Motor neuron (in vitro differentiated cells): ENCODE measurements around the gene SIPA1L3. TPM values are rescaled to one million over a fixed set of nuclear protein-coding genes. Genes with fewer than 3 reads are reported as not detected.
"Not testable (repeated sequence)": the region's sequence is repeated elsewhere in the genome, so short reads cannot be mapped to it uniquely, and the experiment has no call there.

ENCODE experiments used
- ATAC-seq, 8 experiments: fragments of 200-7000 bp; cut with Tn5 transposase; replicated peaks in 6 of 8; 2 replicates each; pipeline ENCODE4 v1.8.0; 2021; ENCODE audit warnings: mild to moderate bottlenecking in 8 of 8, moderate library complexity in 8 of 8
- H3K27ac ChIP-seq, 2 donors: fragments of 250-450 bp; sonication (Bioruptor Pico); 2 replicates each; pipeline ENCODE4 v1.9.0; 2021; ENCODE audit warnings: antibody characterized with exemption in 2 of 2, mild to moderate bottlenecking in 2 of 2, moderate library complexity in 1 of 2
- H3K4me1 ChIP-seq, 2 donors: fragments of 250-450 bp; sonication (Bioruptor Pico); replicated peaks in 1 of 2; 2 replicates each; pipeline ENCODE4 v1.6.1; 2021; ENCODE audit warnings: antibody characterized with exemption in 2 of 2, mild to moderate bottlenecking in 2 of 2, moderate library complexity in 1 of 2
- H3K4me3 ChIP-seq, 5 donors: fragments of 250-450 bp; sonication (Bioruptor Pico); 2 replicates each; pipeline ENCODE4 v1.9.0; 2021; ENCODE audit warnings: antibody characterized with exemption in 5 of 5, mild to moderate bottlenecking in 5 of 5, moderate library complexity in 4 of 5
- WGBS, 10 experiments: fragments of 450-650 bp; shearing (Covaris generic); methylation state at CpG; one replicate each; pipeline ENCODE4 v1.0.0; 2022; 5-methylcytosine and 5-hydroxymethylcytosine counted together
- in situ Hi-C, 9 experiments: fragments of 400-800 bp; cut with MboI; loops; one replicate each; pipeline ENCODE4 v1.15.0; 2021; ENCODE audit warnings: low sequenced_read_pairs in 9 of 9, low pct_unique_long_range_greater_than_20kb in 2 of 9; ENCODE audit not compliant: unreplicated experiment in 9 of 9
- total RNA-seq, 8 experiments: library from RNA; unstranded; fragments of 300-600 nt; gene quantifications; 2 replicates each; pipeline versions ENCODE4 v1.2.3 to v1.2.4, GENCODE V29; 2022

SIPA1L3 gene
- total RNA-seq, 8 experiments from 2014 or later: 8.5 to 22.1 (median 15.1) TPM

- ATAC-seq, H3K4me3 ChIP-seq, H3K27ac ChIP-seq, in situ Hi-C loops: not testable (repeated sequence)
- H3K4me1 ChIP-seq: peaks cover 10 to 12% of the 10 kb centered on the region in 2 donors
- WGBS, 10 experiments: 80 to 100% (median 98%) methylated on average over 1 to 5 of the region's 6 CpGs; no CpG with 5 or more reads in 3 of the 10 experiments
Observed at GRCh38 chr19:38071054-38071453, 164.0 kb downstream of the SIPA1L3 start.

- H3K4me1 ChIP-seq: peaks cover 10 to 12% of the 10 kb centered on the region in 2 donors
- H3K4me3 ChIP-seq: no peak overlapping the region
- no peak for ATAC-seq
- no peak overlapping the region for H3K27ac ChIP-seq
- in situ Hi-C loops: no loop called here
- 93 to 100% (median 100%) methylated on average over 2 to 4 of the region's 5 CpGs; no CpG with 5 or more reads in 3 of the 10 experiments for WGBS, 10 experiments
Observed at GRCh38 chr19:38071647-38072046, 164.6 kb downstream of the SIPA1L3 start.

GRCh38 chr19:38072776-38073750 is 166.1 kb downstream of the SIPA1L3 start:
- no peak for ATAC-seq
- in situ Hi-C loops: no loop called here
- H3K4me1 ChIP-seq: peaks cover 14 to 17% of the 10 kb centered on the region in 2 donors
- H3K4me3 ChIP-seq: no peak overlapping the region
- WGBS, 10 experiments: 81 to 100% (median 93%) methylated on average over 4 to 16 of the region's 18 CpGs; no CpG with 5 or more reads in 3 of the 10 experiments
- H3K27ac ChIP-seq: peak overlapping the region; percentile 9 to 59

- Histone ChIP-seq H3K4me1 (peaks cover 12 to 13% of the 10 kb centered on the region in 2 donors), H3K4me3 (no peak overlapping the region), H3K27ac (peak overlapping the region; percentile 44 to 59)
- peak; percentile 14 to 83 (median 66) for ATAC-seq
- in situ Hi-C loops: no loop called here
- 34 to 100% (median 80%) methylated on average over 1 to 6 of the region's 16 CpGs; no CpG with 5 or more reads in 3 of the 10 experiments for WGBS, 10 experiments
Observed at GRCh38 chr19:38073841-38074685, 167.1 kb downstream of the SIPA1L3 start.

- 20 to 100% (median 91%) methylated on average over 1 to 9 of the region's 10 CpGs; no CpG with 5 or more reads in 1 of the 10 experiments for whole genome bisulfite sequencing, 10 experiments
- no peak overlapping the region for H3K4me3 ChIP-seq
- in situ Hi-C loops: loop anchor here in 4 of 9 experiments (25.0 kb wide), 1 partner anchor 164 kb away; the partner anchor contains the start of genes SIPA1L3 (in 4 of the 4) and WDR87 (in 4 of the 4)
- H3K4me1 ChIP-seq: peaks cover 8 to 19% of the 10 kb centered on the region in 2 donors
- ATAC-seq: no peak
- H3K27ac ChIP-seq: no peak overlapping the region
Observed at GRCh38 chr19:38076337-38076736, 169.3 kb downstream of the SIPA1L3 start.

- Histone ChIP-seq H3K4me3 (no peak overlapping the region), H3K4me1 (peaks cover 8 to 19% of the 10 kb centered on the region in 2 donors), H3K27ac (peak overlapping the region; percentile 50 to 74)
- WGBS, 10 experiments: 73 to 100% (median 89%) methylated on average over 2 to 10 of the region's 15 CpGs; no CpG with 5 or more reads in 3 of the 10 experiments
- in situ Hi-C loops: loop anchor here in 4 of 9 experiments (25.0 kb wide), 1 partner anchor 166 kb away; the partner anchor contains the start of genes SIPA1L3 (in 4 of the 4) and WDR87 (in 4 of the 4)
- ATAC-seq: peak in 1 of 8 experiments; percentile 26
Observed at GRCh38 chr19:38078302-38078930, 171.4 kb downstream of the SIPA1L3 start.

GRCh38 chr19:38079926-38080380 is 172.9 kb downstream of the SIPA1L3 start:
- H3K4me3 ChIP-seq: no peak overlapping the region
- in situ Hi-C loops: loop anchor here in 4 of 9 experiments (25.0 kb wide), 1 partner anchor 168 kb away; the partner anchor contains the start of genes SIPA1L3 (in 4 of the 4) and WDR87 (in 4 of the 4)
- peak in 5 of 8 experiments; percentile 12 to 83 (median 38) for ATAC-seq
- 60% methylated on average over 1 of the region's 1 CpG; no CpG with 5 or more reads in 9 of the 10 experiments for WGBS, 10 experiments
- H3K4me1 ChIP-seq: peaks cover 8 to 14% of the 10 kb centered on the region in 2 donors
- H3K27ac ChIP-seq: no peak overlapping the region

- in situ Hi-C loops: loop anchor here in 4 of 9 experiments (25.0 kb wide), 1 partner anchor 169 kb away; the partner anchor contains the start of genes SIPA1L3 (in 4 of the 4) and WDR87 (in 4 of the 4)
- 87 to 100% (median 90%) methylated on average over 2 to 3 of the region's 51 CpGs; no CpG with 5 or more reads in 7 of the 10 experiments for WGBS, 10 experiments
- H3K4me1 ChIP-seq: peaks cover 8 to 14% of the 10 kb centered on the region in 2 donors
- no peak overlapping the region for H3K27ac ChIP-seq
- H3K4me3 ChIP-seq: no peak overlapping the region
- ATAC-seq: no peak
Observed at GRCh38 chr19:38081547-38082255, 174.7 kb downstream of the SIPA1L3 start.

- no peak for ATAC-seq
- in situ Hi-C loops: loop anchor here in 4 of 9 experiments (25.0 kb wide), 1 partner anchor 170 kb away; the partner anchor contains the start of genes SIPA1L3 (in 4 of the 4) and WDR87 (in 4 of the 4)
- H3K4me3 ChIP-seq: no peak overlapping the region
- H3K4me1 ChIP-seq: peaks cover 8 to 14% of the 10 kb centered on the region in 2 donors
- WGBS, 10 experiments: 96 to 100% (median 99%) methylated on average over 3 to 15 of the region's 78 CpGs; no CpG with 5 or more reads in 6 of the 10 experiments
- no peak overlapping the region for H3K27ac ChIP-seq
Observed at GRCh38 chr19:38082256-38083118, 175.5 kb downstream of the SIPA1L3 start.

- Histone ChIP-seq H3K4me1 (peaks cover 0 to 7% of the 10 kb centered on the region in 2 donors), H3K27ac (no peak overlapping the region), H3K4me3 (no peak overlapping the region)
- in situ Hi-C loops: loop anchor here in 4 of 9 experiments (25.0 kb wide), 1 partner anchor 172 kb away; the partner anchor contains the start of genes SIPA1L3 (in 4 of the 4) and WDR87 (in 4 of the 4)
- no peak for ATAC-seq
- 83 to 100% (median 99%) methylated on average over 1 to 6 of the region's 7 CpGs for WGBS, 10 experiments
Observed at GRCh38 chr19:38084196-38084595, 177.2 kb downstream of the SIPA1L3 start.
